Caco-2 (cell line): ENCODE data around the gene ANGPTL8. TPM values are rescaled to one million over a fixed set of nuclear protein-coding genes. Genes with fewer than 3 reads are reported as not detected.

ENCODE experiments used
- BruUV-seq: library from RNA; stranded (reverse); fragments of 400-500 nt; replicated peaks from 2 replicates; lab custom pipeline; 2021; lab: Mats Ljungman, UMichigan
- CTCF ChIA-PET: fragments of 300-600 bp; sonication (Branson Sonifier 250); formaldehyde crosslinking; loops from one replicate; lab custom pipeline; 2022; ENCODE audit warnings: antibody characterized with exemption; lab: Charles Lee
- POLR2A ChIA-PET: fragments of 300-600 bp; sonication (Branson Sonifier 250); formaldehyde crosslinking; loops from one replicate; lab custom pipeline; 2022; ENCODE audit warnings: antibody characterized with exemption; lab: Charles Lee
- DNase-seq, 2 experiments: peaks; one replicate each; pipeline versions ENCODE4 v3.0.0 to v3.0.0-alpha.2; 2020 to 2022
- H3K27me3 ChIP-seq: replicated peaks from 2 replicates; pipeline ENCODE4 v1.6.0; 2011; ENCODE audit warnings: low read length; ENCODE audit not compliant: control insufficient read depth, insufficient read depth
- H3K36me3 ChIP-seq: 2 replicates; pipeline ENCODE4 v1.5.1; 2011; ENCODE audit warnings: low read length; ENCODE audit not compliant: control insufficient read depth, insufficient read depth
- H3K4me1 ChIP-seq: fragments of 250-450 bp; sonication (Bioruptor Pico); 2 replicates; pipeline ENCODE4 v1.5.1; 2020; ENCODE audit warnings: mild to moderate bottlenecking
- H3K4me3 ChIP-seq: 2 replicates; pipeline ENCODE4 v1.5.1; 2011; ENCODE audit warnings: low read depth, mild to moderate bottlenecking, control low read depth, low read length
- H3K9me3 ChIP-seq: fragments of 250-450 bp; sonication (Bioruptor Pico); 2 replicates; pipeline ENCODE4 v1.5.1; 2020; ENCODE audit warnings: mild to moderate bottlenecking, moderate library complexity
- H3K27ac Mint-ChIP-seq: one replicate; pipeline ENCODE4 v1.8.0; 2022; ENCODE audit warnings: mixed read lengths; ENCODE audit not compliant: unreplicated experiment
- H3K27me3 Mint-ChIP-seq: one replicate; pipeline ENCODE4 v1.8.0; 2022; ENCODE audit warnings: mixed read lengths; ENCODE audit not compliant: insufficient read depth, unreplicated experiment
- H3K36me3 Mint-ChIP-seq: one replicate; pipeline ENCODE4 v1.8.0; 2022; ENCODE audit warnings: mild to moderate bottlenecking, mixed read lengths; ENCODE audit not compliant: insufficient read depth, unreplicated experiment
- H3K4me1 Mint-ChIP-seq: one replicate; pipeline ENCODE4 v1.8.0; 2022; ENCODE audit warnings: low read depth, mixed read lengths; ENCODE audit not compliant: unreplicated experiment
- H3K4me3 Mint-ChIP-seq: one replicate; pipeline ENCODE4 v1.8.0; 2022; ENCODE audit warnings: mild to moderate bottlenecking, moderate library complexity, mixed read lengths; ENCODE audit not compliant: unreplicated experiment
- H3K9me3 Mint-ChIP-seq: one replicate; pipeline ENCODE4 v1.8.0; 2022; ENCODE audit warnings: mixed read lengths; ENCODE audit not compliant: unreplicated experiment
- CTCF ChIP-seq, 2 experiments: fragments of 200-600 bp in 1 of 2; IDR thresholded peaks; 1 replicate in 1 of 2; 2 replicates in 1 of 2; pipeline versions ENCODE4 v1.5.1 to v1.8.0; 2011 to 2022; ENCODE audit warnings: antibody characterized with exemption in 1 of 2, control low read depth in 1 of 2, inconsistent platforms in 1 of 2, low read depth in 1 of 2, low read length in 1 of 2, mild to moderate bottlenecking in 1 of 2, moderate library complexity in 1 of 2; ENCODE audit not compliant: insufficient read depth in 1 of 2, severe bottlenecking in 1 of 2, unreplicated experiment in 1 of 2
- intact Hi-C: fragments of 100-400 bp; cut with micrococcal nuclease; formaldehyde crosslinking; loops from one replicate; pipeline ENCODE4 v1.10.0; 2022; ENCODE audit not compliant: unreplicated experiment
- total RNA-seq: library from RNA; stranded (reverse); gene quantifications from 2 replicates; pipeline ENCODE4 v1.2.3, GENCODE V29; 2022

Gene ANGPTL8
- total RNA-seq, 1 experiment from 2014 or later, result not detected

DNA sequence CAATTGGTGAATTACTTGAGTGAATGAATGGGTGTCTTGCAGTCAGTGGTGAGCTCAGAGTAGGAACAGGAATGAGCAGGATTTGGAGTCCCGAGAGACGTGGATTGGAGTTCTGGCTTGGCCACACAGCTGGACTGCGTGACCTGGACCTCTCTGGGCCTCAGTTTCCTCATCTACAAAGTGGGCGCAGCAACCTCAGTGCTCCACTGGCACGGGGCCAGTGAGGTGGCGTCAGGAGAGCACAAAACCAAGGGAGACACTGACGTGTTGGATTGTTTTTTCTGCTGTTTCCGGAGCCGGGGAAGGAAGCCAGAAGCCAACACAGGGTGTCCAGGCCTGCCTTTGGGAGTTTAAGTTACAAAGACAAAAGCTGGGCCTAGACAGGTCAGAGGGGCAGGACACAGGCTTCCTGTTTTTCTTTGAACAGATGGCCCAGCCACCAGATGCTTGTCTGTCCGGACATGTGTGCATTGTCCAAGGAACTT is 29.4 kb downstream of the ANGPTL8 start:
- CTCF ChIA-PET, result no interaction called here
- intact Hi-C loops, result no loop called here
- Histone ChIP-seq H3K27me3 (no peaks in the 10 kb centered on the region), H3K4me3 (no peak overlapping the region), H3K36me3 (no peaks in the 10 kb centered on the region), H3K9me3 (no peaks in the 10 kb centered on the region), H3K4me1 (peaks cover 44% of the 10 kb centered on the region)
- peaks cover 44% of the 10 kb centered on the region for H3K4me1 Mint-ChIP-seq
- H3K27ac Mint-ChIP-seq, result no peak overlapping the region
- no peaks in the 10 kb centered on the region for H3K27me3 Mint-ChIP-seq
- no TSS peak for BruUV-seq
- POLR2A ChIA-PET, result no interaction called here
- TF ChIP-seq CTCF (IDR thresholded peaks at IDR 0.05; ENCODE audit: insufficient read depth in 1 of 2, low read depth in 1 of 2, low read length in 1 of 2, severe bottlenecking in 1 of 2, unreplicated experiment in 1 of 2), result no peak
- no peak for DNase-seq
- no peaks in the 10 kb centered on the region for H3K9me3 Mint-ChIP-seq
- H3K36me3 Mint-ChIP-seq, result peaks cover 23% of the 10 kb centered on the region
- no peak overlapping the region for H3K4me3 Mint-ChIP-seq

DNA sequence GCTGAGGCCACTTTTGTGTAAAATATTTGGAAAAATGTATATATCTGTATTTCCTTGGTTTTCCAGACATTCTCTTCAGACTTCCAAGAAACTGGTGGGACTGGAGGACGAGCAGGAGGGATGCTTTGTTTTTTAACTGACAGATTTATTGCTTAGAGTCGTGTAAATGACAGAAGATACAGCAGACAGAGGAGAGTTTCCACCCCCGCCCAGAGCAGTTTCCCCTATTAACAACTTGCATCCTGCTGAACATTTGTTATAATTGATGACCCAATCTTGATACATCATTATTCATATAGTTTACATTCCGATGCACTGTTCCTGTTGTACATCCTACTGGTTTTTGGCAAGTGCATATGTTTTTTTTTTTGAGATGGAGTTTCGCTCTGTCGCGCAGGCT is 30.0 kb downstream of the ANGPTL8 start:
- H3K36me3 Mint-ChIP-seq, result peaks cover 22% of the 10 kb centered on the region
- no peak overlapping the region for H3K4me3 Mint-ChIP-seq
- H3K36me3 ChIP-seq, result no peaks in the 10 kb centered on the region
- no peak overlapping the region for H3K27ac Mint-ChIP-seq
- CTCF ChIA-PET, result no interaction called here
- no TSS peak for BruUV-seq
- H3K27me3 Mint-ChIP-seq, result no peaks in the 10 kb centered on the region
- no peaks in the 10 kb centered on the region for H3K9me3 Mint-ChIP-seq
- POLR2A ChIA-PET, result no interaction called here
- peaks cover 41% of the 10 kb centered on the region for H3K4me1 ChIP-seq
- H3K27me3 ChIP-seq, result no peaks in the 10 kb centered on the region
- no peak for DNase-seq
- H3K4me1 Mint-ChIP-seq, result peaks cover 42% of the 10 kb centered on the region
- no peaks in the 10 kb centered on the region for H3K9me3 ChIP-seq
- H3K4me3 ChIP-seq, result no peak overlapping the region
- no peak for TF ChIP-seq CTCF (IDR thresholded peaks at IDR 0.05; ENCODE audit: insufficient read depth in 1 of 2, low read depth in 1 of 2, low read length in 1 of 2, severe bottlenecking in 1 of 2, unreplicated experiment in 1 of 2)
- intact Hi-C loops, result no loop called here

GRCh38 chr19:11273296-11273695 is 33.9 kb downstream of the ANGPTL8 start:
- ChIA-PET POLR2A (no interaction called here), CTCF (interaction anchor here (1.0 to 1.4 kb wide), 4 partner anchors 11 to 108 kb away, joined by 3 to 5 read pairs (median 4); partner anchors contain the start of gene DOCK6)
- Histone ChIP-seq H3K9me3 (no peaks in the 10 kb centered on the region), H3K4me1 (peaks cover 31% of the 10 kb centered on the region), H3K4me3 (no peak overlapping the region), H3K36me3 (no peaks in the 10 kb centered on the region), H3K27me3 (no peaks in the 10 kb centered on the region)
- intact Hi-C loops, result no loop called here
- Mint-ChIP-seq H3K36me3 (peaks cover 6% of the 10 kb centered on the region), H3K9me3 (no peaks in the 10 kb centered on the region), H3K27me3 (no peaks in the 10 kb centered on the region), H3K4me1 (peaks cover 23% of the 10 kb centered on the region), H3K27ac (peak overlapping the region; percentile 72), H3K4me3 (no peak overlapping the region)
- no peak for DNase-seq
- BruUV-seq, result no TSS peak
- TF ChIP-seq CTCF (IDR thresholded peaks at IDR 0.05; ENCODE audit: insufficient read depth in 1 of 2, low read depth in 1 of 2, low read length in 1 of 2, severe bottlenecking in 1 of 2, unreplicated experiment in 1 of 2), result no peak
